ENCODE measurements around the gene RNASE9. TPM values are rescaled to one million over a fixed set of nuclear protein-coding genes. Genes with fewer than 3 reads are reported as not detected.
"Not testable (repeated sequence)": the region's sequence is repeated elsewhere in the genome, so short reads cannot be mapped to it uniquely, and the experiment has no call there.

The RNASE9 gene
- total RNA-seq, 1 experiment from 2014 or later: not detected

DNA sequence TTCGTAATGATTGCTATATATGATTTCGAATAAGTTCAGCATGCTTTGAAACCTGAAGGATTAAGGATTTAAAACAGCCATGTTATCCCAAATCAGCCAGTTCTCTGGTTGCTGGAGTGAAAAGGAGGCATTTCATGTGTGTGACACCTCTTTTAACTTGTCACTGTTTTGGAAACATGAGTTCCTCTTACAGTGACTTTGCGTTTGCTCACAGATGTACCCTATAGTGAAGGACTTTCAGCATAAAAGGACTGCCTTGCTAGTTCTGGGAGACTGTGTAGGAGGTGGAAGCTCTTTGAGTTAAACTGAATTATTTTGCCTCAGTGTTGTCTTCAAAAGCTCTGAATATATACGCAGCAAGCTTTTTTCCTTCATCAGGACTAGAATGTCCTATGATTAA lies 19.4 kb upstream of the RNASE9 start:
- no peak for DNase-seq (ENCODE audit: low read depth)
- in situ Hi-C loops (cut with HindIII; ENCODE audit: low pct_unique_long_range_greater_than_20kb, low sequenced_read_pairs): no loop called here

DNA sequence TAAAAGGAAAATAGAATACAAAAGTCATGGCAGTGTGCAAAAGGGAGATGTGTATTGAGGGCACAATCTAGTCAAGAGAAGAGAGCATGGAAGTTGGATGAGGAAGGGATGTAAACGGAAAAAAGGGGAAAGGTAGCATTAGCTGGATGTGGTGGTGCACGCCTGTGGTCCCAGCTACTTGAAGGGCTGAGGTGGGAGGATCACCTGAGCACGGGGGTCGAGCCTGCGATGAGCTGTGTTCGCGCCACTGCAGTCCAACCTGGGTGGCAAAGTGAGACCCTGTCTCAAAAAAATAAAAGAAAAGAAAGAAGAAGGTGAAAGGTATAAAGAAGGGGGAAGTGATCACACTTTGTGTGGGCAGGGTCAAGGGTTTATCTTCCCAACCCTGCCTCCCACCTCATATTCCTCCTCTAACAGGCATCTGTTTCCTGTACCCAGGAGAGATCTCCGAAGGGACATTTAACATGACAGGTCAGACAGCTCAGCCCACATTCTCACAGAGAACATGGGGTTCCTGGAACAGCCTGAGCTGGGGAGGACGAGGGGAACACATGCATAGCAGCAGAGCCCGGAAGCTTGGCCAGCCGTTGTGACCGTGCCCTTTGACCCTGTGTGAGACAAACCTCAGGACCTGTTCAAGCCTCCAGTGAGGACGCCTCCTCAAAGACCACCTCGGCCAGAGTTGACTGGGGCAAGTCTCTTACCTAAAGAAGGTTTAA lies 18.1 kb upstream of the RNASE9 start:
- no peak for DNase-seq (ENCODE audit: low read depth)
- in situ Hi-C loops (cut with HindIII; ENCODE audit: low pct_unique_long_range_greater_than_20kb, low sequenced_read_pairs): no loop called here

DNA sequence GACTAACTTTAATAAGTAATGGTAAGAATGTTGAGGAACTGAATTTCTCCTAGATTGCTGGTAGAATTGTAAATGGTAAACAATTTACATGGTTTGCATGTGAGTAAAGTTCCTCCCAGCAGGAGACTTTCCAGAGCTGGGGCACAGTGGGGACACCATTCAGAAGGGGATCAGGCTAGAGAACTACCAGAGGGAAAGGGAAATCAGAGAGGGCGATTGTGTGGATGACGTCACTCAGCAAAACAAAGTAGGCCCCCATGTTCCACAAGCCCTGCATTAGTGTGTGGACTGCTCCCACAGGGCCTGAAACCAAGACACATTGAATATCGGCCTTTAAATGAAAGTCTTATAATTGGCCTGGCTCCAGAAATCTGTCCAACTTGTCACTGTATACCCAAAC lies 17.5 kb upstream of the RNASE9 start:
- in situ Hi-C loops (cut with HindIII; ENCODE audit: low pct_unique_long_range_greater_than_20kb, low sequenced_read_pairs): no loop called here
- no peak for DNase-seq (ENCODE audit: low read depth)

DNA sequence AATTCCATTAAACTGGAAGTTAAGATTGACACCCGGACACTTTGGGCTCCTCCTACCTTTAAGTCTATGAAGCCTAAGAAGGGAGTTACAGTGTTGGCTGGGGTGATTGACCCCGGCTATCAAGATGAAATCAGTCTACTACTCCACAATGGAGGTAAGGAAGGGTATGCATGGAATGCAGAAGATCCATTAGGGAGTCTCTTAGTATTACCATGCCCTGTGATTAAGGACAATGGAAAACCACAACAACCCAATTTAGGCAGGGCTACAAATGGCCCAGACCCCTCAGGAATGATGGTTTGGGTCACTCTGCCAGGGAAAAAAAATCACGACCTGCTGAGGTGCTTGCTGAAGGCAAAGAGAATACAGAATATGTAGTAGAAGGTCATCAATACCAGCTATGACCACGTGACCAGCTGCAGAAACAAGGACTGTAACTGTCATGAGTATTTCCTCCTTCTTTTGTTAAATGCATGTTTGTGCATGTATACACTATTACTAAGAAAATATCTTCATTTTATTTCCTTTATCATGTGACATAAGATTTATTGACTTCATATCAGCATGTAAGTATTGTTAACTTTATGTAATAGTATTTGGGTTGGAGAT lies 11.6 kb upstream of the RNASE9 start:
- DNase-seq (ENCODE audit: low read depth); in situ Hi-C loops (cut with HindIII; ENCODE audit: low pct_unique_long_range_greater_than_20kb, low sequenced_read_pairs): not testable (repeated sequence)

DNA sequence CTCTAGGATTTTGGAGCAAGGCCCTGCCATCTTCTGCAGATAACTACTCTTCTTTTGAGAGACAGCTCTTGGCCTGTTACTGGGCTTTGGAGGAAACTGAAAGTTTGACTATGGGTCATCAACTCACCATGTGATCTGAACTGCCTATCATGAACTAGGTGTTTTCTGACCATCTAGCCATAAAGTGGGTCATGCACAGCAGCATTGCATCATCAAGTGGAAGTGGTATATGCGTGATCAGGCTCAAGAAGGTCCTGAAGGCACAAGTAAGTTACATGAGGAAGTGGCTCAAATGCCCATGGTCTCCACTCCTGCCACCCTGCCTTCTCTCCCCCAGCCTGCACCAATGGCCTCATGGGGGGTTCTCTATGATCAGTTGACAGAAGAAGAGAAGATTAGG lies 9.9 kb upstream of the RNASE9 start:
- in situ Hi-C loops (cut with HindIII; ENCODE audit: low pct_unique_long_range_greater_than_20kb, low sequenced_read_pairs): not testable (repeated sequence)

DNA sequence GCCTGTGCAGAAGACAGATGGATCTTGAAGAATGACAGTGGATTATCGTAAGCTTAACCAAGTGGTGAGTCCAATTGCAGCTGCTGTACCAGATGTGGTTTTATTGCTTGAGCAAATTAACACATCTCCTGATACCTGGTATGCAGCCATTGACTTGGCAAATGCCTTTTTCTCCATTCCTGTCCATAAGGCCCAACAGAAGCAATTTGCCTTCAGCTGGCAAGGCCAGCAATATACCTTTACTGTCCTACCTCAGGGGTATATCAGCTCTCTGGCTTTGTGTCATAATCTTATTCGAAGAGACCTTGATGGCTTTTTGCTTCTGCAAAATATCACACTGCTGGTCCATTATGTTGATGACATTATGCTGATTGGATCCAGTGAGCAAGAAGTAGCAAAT lies 9.0 kb upstream of the RNASE9 start:
- DNase-seq (ENCODE audit: low read depth); in situ Hi-C loops (cut with HindIII; ENCODE audit: low pct_unique_long_range_greater_than_20kb, low sequenced_read_pairs): not testable (repeated sequence)

More for the DNA sequence above, 9.9 kb upstream of the RNASE9 start:
- not testable (repeated sequence) for DNase-seq (ENCODE audit: low read depth)

DNA sequence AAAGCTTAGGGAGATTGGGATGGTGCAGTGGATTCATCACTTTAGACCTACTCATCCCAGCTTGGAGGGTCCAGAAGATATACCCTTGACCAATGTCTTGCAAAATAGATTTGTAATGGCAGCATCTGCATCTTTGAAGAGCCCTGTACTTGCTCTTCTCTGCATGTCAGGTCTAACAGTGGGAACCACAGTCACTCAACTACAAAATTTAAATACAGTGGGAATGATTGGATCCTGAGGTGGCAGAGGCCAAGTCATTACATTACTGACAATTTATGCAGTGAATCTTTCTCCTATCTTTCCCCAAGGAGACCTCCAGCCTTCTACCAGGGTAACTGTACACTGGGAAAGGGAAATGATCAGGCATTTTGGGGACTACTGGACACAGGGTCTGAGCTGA lies 8.2 kb upstream of the RNASE9 start:
- DNase-seq (ENCODE audit: low read depth): no peak
- in situ Hi-C loops (cut with HindIII; ENCODE audit: low pct_unique_long_range_greater_than_20kb, low sequenced_read_pairs): no loop called here

DNA sequence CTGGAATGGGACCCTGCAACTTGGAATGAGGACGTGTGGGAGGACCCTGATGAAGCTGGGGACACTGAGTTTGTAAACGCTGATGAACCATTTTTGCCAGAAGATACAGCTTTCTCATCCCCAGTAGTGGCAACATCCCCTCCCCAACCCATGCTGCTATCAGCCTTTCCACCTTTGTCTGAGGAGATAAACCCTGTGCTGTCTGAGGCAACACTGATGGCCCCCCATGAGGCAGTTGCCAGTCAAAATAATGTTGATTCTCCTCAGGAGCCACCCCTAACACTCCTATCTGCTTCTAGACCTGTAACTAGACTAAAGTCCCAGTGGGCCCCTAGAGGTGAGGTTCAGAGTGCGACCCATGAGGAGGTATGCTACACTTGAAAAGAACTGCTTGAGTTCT lies 7.5 kb upstream of the RNASE9 start:
- DNase-seq (ENCODE audit: low read depth): no peak
- in situ Hi-C loops (cut with HindIII; ENCODE audit: low pct_unique_long_range_greater_than_20kb, low sequenced_read_pairs): no loop called here

DNA sequence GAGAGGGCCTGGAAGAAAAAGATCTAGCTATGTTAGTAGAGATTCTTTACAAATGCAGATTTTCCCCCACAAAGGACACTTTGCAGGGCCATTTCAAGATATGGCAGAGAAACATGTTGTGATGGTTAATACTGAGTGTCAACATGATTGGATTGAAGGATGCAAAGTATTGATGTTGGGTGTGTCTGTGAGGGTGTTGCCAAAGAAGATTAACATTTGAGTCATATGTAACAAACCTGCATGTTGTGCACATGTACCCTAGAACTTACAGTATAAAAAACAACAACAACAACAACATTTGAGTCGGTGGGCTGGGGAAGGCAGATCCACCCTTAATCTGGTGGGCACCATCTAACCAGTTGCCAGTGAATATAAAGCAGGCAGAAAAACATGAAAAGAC lies 6.4 kb upstream of the RNASE9 start:
- in situ Hi-C loops (cut with HindIII; ENCODE audit: low pct_unique_long_range_greater_than_20kb, low sequenced_read_pairs); DNase-seq (ENCODE audit: low read depth): not testable (repeated sequence)

DNA sequence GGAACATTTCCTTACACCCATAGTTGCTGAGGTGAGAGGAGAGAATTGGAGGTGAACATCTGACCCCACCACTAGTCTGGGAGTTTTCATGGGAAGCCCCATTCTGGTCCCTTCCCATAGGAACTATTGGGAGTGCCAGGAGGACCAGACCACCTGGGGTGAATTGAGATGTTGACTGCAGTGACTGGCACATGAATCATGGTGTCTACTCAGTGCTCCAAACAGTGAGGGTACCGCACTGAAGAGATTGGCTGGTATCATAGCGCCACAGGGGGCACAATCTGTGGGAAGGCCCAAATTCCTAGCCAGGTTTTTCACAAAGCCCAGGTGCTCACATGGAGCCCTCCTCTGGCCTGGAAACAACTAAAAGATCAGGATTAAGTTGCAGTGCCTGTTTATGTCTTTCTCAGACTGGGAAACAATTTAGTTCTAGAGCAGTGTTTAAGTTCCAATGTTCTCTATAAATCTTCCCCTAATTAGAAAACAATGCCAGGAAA lies 3.7 kb upstream of the RNASE9 start:
- no peak for DNase-seq (ENCODE audit: low read depth)

DNA sequence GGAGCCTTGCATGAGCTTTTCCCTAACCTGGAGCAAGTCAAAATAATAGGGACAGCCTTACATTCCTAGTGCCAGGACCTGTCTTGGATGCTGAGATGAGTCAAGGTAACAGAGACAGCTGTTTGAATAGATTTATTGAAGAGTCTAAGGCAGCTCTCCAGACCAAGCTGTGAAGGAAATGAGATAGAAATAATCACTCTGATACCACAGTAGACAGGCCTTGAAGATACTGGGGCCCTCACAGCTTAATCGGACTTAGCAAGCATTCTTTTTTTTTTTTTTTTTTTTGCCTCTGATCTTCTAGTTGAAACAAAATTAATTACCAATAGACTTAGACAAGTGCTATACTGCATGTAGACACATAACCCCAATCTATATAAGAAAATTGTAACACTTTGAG lies 3.1 kb upstream of the RNASE9 start:
- no peak for DNase-seq (ENCODE audit: low read depth)
- in situ Hi-C loops (cut with HindIII; ENCODE audit: low pct_unique_long_range_greater_than_20kb, low sequenced_read_pairs): no loop called here

More for the DNA sequence above, 3.7 kb upstream of the RNASE9 start:
- in situ Hi-C loops (cut with HindIII; ENCODE audit: low pct_unique_long_range_greater_than_20kb, low sequenced_read_pairs): no loop called here

DNA sequence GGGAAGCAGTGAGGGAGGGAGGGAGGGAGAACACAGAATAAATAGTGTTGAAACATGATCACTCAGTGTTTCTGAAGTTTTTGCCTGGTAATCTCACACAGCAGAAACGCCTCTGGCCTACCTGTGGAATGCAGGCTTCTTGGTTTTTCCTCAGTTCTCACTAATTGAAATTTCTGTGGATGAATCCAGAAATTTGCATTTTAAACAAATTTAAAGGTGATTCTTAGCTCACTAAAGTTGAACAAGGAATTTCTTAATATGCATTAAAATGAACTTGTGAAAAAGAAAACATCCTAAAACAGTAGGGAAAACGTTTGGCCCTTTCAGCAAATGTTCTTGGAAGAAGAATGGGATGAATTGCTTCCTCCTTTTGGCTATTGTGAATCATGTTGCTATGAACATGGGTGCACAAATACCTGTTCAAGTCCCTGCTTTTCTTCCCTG lies 1.4 kb downstream of the RNASE9 start:
- no peak for DNase-seq (ENCODE audit: low read depth)
- in situ Hi-C loops (cut with HindIII; ENCODE audit: low pct_unique_long_range_greater_than_20kb, low sequenced_read_pairs): no loop called here

DNA sequence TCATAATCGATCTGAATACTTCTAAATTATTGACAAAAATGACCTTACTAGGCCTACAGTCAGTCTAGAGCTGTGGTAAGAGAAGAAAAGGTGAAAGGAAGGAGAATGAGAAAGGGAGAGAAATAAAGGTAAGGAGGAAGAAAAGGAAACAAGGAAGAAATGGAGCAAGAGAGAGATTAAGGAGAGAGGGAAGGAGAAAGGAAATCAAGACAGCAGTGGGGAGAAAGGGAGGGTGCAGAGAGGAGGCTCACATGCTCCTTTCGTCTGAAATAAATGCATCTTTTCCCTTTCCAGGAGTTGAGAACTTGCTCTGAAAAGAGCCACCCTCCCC lies 3.7 kb downstream of the RNASE9 start:
- in situ Hi-C loops (cut with HindIII; ENCODE audit: low pct_unique_long_range_greater_than_20kb, low sequenced_read_pairs): no loop called here
- DNase-seq (ENCODE audit: low read depth): no peak

DNA sequence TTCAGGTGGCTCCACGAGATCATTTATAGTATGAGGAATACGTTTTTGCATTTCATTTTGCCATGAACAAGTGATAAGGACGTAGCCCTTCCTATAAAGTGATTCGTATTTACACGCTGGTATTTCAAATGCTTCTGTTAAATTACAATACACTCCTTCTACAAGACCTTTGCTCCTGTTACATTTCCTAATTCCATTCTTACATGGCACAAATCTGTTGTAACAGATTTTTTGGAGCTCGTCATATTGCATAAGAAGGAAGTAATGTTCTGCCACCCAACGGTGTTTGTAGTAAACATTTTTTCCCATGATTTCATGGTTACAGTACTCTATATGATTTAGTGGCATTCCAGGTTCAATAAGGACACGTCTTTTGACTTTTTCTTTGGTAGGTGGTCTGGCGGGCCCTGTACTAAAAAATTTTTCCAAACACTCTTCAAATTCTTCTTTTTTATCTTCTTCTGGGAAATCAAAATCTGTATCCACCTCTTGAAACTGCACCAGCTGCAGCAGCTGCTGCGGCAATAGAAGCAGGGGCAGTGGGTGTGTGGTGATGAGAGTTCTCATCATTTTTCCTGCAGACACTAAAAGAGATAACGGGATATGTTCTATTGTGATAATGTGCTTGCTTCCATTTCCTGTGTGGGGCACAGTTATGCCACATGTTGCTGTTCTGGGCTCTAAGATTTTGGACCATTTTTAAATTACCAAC lies 4.2 kb downstream of the RNASE9 start:
- in situ Hi-C loops (cut with HindIII; ENCODE audit: low pct_unique_long_range_greater_than_20kb, low sequenced_read_pairs): no loop called here
- no peak for DNase-seq (ENCODE audit: low read depth)

DNA sequence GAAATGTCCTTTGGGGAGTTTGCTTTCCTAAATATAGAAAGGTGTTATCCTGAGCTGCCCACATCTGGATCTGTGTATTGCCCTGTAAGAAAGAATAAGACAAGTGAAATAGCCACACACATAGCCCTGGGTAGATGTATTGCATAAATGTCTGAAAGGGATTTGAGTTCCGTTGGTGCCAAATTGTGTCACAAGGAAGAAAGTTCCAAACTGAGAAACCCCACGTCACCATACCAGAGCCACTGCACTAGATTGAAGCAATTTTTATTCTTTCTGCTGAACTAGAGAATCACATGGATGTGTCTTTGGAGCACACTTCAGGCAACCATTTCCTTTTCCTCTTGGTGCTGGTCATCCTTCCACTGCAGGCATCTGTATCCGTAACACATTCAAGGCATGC lies 5.0 kb downstream of the RNASE9 start:
- no peak for DNase-seq (ENCODE audit: low read depth)
- in situ Hi-C loops (cut with HindIII; ENCODE audit: low pct_unique_long_range_greater_than_20kb, low sequenced_read_pairs): no loop called here

DNA sequence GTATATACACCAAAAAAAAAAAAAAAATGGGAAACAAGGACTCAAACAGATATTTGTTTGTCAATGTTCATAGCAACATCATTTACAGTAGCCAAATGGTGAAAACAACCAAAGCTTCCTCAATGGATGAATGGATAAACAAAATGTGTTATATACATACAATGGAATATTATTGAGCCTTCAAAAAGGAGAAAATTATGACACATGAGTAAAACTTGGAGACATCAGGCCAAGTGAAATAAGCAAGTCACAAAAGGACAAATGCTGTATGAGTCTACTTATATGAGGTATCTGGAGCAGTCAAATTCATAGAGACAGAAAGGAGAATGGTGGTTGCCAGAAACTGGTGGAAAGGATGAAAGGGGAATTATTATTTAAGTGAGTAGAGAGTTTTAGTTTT lies 7.8 kb downstream of the RNASE9 start:
- in situ Hi-C loops (cut with HindIII; ENCODE audit: low pct_unique_long_range_greater_than_20kb, low sequenced_read_pairs): no loop called here
- no peak for DNase-seq (ENCODE audit: low read depth)

DNA sequence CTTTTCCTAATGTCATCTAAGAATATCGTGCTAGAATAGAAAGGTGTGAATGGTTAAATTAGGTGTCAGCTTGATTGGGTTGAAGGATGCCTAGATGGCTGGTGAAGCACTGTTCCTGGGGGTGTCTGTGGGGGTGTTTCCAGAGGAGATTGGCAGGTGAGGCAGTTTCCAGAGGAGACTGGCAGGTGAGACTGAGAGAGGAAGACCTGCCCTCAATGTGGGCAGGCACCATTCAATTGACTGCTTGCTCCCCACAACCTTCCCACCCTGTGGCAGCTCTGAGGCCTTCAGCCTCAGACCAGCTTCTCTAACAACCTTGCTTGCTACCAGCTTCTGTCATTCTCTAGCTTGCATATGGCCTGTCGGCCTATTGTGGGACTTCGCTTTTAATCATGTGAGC lies 9.2 kb downstream of the RNASE9 start:
- in situ Hi-C loops (cut with HindIII; ENCODE audit: low pct_unique_long_range_greater_than_20kb, low sequenced_read_pairs): no loop called here
- DNase-seq (ENCODE audit: low read depth): no peak

DNA sequence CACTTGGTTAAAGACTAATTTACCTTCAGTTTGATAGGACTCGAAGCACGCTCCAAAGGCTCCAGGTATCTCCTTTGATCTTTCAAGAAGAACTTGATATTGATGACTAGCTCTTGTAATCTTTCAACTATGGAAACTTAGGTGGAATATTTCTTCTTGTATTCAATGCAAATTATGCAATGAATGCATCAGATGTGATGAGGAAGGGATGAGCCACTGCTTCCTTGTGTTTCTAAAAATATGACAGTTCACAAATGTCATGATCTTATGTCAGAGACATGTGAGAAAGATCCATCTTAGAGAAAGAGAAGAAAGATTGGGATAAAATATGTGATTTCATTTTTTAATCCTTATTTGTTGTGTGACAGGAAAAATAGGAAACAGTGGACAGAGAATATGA lies 9.9 kb downstream of the RNASE9 start:
- DNase-seq (ENCODE audit: low read depth): no peak
- in situ Hi-C loops (cut with HindIII; ENCODE audit: low pct_unique_long_range_greater_than_20kb, low sequenced_read_pairs): no loop called here

DNA sequence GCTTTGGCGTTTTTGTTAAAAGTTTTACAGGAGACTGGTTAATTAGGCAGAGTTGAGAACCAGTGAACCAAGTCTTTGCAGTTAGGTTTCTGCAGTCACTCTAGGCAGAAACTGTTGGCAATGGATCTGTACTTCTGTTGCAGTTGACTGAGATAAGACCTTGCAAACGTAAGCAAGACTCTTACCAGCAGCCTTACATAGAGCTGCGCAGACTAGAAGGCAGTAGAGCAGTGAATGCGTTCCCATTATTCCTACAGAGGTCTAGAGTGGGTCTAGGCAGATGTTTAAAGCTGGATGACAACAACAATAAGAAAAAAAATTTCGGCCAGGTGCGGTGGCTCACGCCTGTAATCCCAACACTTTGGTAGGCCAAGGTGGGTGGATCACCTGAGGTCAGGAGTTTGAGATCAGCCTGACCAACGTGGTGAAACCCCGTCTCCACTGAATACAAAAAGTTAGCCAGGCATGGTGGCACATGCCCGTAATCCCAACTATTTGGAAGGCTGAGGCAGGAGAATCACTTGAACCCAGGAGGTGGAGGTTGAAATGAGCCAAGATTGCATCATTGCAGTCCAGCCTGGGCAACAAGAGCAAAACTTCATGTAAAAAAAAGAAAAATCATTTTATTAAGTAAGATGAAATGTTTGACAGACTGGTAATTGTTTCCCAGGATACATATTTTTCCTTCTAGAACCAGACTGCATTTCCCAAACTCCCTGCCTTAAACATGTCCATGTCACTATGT lies 12.3 kb downstream of the RNASE9 start:
- in situ Hi-C loops (cut with HindIII; ENCODE audit: low pct_unique_long_range_greater_than_20kb, low sequenced_read_pairs): no loop called here
- DNase-seq (ENCODE audit: low read depth): no peak

Measured in Caki2 (cell line).